IMR-90 (cell line): ENCODE data around the gene HSPD1.

Experiments used
- BHLHE40 ChIP-seq: fragments of 150-350 bp; IDR thresholded peaks from 2 replicates; pipeline ENCODE4 v1.6.1; 2016; ENCODE audit warnings: mild to moderate bottlenecking, low read depth, low read length
- CEBPB ChIP-seq: IDR thresholded peaks from 2 replicates; pipeline ENCODE4 v1.6.1; 2012; ENCODE audit warnings: low read depth, low read length, improper control_type of control experiment
- MAFK ChIP-seq: IDR thresholded peaks from 2 replicates; pipeline ENCODE4 v1.6.1; 2012; ENCODE audit warnings: low read depth, low read length, improper control_type of control experiment
- MAZ ChIP-seq: IDR thresholded peaks from 2 replicates; pipeline ENCODE4 v1.6.1; 2012; ENCODE audit warnings: low read depth, mild to moderate bottlenecking, low read length, improper control_type of control experiment, moderate library complexity, borderline replicate concordance
- MXI1 ChIP-seq: IDR thresholded peaks from 2 replicates; pipeline ENCODE4 v1.6.1; 2012; ENCODE audit warnings: low read depth, mild to moderate bottlenecking, low read length, moderate library complexity, borderline replicate concordance
- POLR2A ChIP-seq: IDR thresholded peaks from 2 replicates; pipeline ENCODE4 v1.6.1; 2012; ENCODE audit warnings: mild to moderate bottlenecking, low read depth, low read length
- RCOR1 ChIP-seq: IDR thresholded peaks from 2 replicates; pipeline ENCODE4 v1.6.1; 2012; ENCODE audit warnings: mild to moderate bottlenecking, low read length, improper control_type of control experiment; ENCODE audit not compliant: insufficient replicate concordance
- TF ChIP-seq, protein P1 (sequence below): conservative IDR thresholded peaks from 2 replicates; pipeline ENCODE4 v1.5.1; 2012; ENCODE audit warnings: mild to moderate bottlenecking, low read depth, low read length, improper control_type of control experiment
- TF ChIP-seq, protein P2 (sequence below): fragments of 150-350 bp; IDR thresholded peaks from 2 replicates; pipeline ENCODE4 v1.6.1; 2017; ENCODE audit warnings: mild to moderate bottlenecking, antibody characterized with exemption, low read length, low read depth

DNA sequence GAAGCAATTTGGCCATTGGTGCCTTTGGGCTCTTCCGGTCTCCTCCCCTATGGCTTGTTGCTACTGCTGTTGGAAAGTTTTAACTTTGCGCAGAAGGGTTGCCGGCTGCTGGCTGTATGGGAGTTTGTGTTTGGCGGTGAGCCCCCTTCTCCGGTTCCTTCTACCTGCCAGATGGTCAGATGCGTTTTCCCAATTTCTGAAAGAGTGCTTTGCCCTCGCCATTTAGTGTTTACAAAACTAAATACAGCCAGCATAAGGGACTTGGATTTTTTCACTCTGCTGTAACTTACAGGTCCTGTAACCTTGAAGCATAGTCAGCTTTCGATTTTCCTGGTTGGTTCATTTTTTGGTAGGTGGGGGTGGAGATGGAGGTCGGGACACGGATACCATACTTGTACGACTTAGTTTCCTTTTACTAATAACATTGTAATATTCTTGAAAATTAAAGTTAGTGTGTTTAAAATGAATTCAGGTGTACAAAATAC is 45.7 kb downstream of the HSPD1 start:
- TF ChIP-seq, protein P1, sequence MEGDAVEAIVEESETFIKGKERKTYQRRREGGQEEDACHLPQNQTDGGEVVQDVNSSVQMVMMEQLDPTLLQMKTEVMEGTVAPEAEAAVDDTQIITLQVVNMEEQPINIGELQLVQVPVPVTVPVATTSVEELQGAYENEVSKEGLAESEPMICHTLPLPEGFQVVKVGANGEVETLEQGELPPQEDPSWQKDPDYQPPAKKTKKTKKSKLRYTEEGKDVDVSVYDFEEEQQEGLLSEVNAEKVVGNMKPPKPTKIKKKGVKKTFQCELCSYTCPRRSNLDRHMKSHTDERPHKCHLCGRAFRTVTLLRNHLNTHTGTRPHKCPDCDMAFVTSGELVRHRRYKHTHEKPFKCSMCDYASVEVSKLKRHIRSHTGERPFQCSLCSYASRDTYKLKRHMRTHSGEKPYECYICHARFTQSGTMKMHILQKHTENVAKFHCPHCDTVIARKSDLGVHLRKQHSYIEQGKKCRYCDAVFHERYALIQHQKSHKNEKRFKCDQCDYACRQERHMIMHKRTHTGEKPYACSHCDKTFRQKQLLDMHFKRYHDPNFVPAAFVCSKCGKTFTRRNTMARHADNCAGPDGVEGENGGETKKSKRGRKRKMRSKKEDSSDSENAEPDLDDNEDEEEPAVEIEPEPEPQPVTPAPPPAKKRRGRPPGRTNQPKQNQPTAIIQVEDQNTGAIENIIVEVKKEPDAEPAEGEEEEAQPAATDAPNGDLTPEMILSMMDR = no peak
- no peak for TF ChIP-seq RCOR1
- TF ChIP-seq MAFK = no peak
- TF ChIP-seq BHLHE40 = no peak
- 0 out of 2 replicates have a peak, but pooled peaks have one; percentile 33 for TF ChIP-seq MXI1
- TF ChIP-seq, protein P2, sequence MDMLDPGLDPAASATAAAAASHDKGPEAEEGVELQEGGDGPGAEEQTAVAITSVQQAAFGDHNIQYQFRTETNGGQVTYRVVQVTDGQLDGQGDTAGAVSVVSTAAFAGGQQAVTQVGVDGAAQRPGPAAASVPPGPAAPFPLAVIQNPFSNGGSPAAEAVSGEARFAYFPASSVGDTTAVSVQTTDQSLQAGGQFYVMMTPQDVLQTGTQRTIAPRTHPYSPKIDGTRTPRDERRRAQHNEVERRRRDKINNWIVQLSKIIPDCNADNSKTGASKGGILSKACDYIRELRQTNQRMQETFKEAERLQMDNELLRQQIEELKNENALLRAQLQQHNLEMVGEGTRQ = no peak
- no peak; the same call in none of the 2 replicates for TF ChIP-seq POLR2A
- TF ChIP-seq MAZ = no peak
- TF ChIP-seq CEBPB = no peak
